GM12873 (cell line): ENCODE data around the gene ZDHHC8.

Source experiments
- TF ChIP-seq, protein P1 (sequence below): IDR thresholded peaks from 2 replicates; pipeline ENCODE4 v1.5.1; 2012; ENCODE audit warnings: low read depth, mild to moderate bottlenecking, moderate library complexity, low read length, control low read depth; ENCODE audit not compliant: insufficient read depth; ENCODE audit errors: missing control alignments

The ZDHHC8 gene

DNA sequence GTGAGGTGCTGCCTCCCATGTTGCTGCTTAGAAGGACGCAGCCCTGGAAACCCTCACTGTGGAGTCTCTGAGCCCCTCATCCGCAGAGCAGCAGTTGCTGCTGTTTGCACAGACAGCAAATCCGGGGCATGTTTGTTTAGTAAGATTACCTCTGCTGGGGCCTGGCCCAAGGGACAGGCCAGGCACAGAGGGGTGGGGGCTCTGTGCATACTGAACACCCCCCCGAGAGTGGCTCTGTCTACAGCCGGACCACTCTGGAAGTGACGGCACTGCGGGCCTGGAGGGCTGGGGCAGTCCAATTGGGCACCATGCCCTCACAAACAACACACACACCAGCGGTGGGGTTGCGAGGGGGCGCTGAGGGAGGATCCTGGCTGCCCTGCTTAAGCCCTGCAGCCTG lies 42.2 kb downstream of the ZDHHC8 start:
- TF ChIP-seq, protein P1, sequence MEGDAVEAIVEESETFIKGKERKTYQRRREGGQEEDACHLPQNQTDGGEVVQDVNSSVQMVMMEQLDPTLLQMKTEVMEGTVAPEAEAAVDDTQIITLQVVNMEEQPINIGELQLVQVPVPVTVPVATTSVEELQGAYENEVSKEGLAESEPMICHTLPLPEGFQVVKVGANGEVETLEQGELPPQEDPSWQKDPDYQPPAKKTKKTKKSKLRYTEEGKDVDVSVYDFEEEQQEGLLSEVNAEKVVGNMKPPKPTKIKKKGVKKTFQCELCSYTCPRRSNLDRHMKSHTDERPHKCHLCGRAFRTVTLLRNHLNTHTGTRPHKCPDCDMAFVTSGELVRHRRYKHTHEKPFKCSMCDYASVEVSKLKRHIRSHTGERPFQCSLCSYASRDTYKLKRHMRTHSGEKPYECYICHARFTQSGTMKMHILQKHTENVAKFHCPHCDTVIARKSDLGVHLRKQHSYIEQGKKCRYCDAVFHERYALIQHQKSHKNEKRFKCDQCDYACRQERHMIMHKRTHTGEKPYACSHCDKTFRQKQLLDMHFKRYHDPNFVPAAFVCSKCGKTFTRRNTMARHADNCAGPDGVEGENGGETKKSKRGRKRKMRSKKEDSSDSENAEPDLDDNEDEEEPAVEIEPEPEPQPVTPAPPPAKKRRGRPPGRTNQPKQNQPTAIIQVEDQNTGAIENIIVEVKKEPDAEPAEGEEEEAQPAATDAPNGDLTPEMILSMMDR: no peak

DNA sequence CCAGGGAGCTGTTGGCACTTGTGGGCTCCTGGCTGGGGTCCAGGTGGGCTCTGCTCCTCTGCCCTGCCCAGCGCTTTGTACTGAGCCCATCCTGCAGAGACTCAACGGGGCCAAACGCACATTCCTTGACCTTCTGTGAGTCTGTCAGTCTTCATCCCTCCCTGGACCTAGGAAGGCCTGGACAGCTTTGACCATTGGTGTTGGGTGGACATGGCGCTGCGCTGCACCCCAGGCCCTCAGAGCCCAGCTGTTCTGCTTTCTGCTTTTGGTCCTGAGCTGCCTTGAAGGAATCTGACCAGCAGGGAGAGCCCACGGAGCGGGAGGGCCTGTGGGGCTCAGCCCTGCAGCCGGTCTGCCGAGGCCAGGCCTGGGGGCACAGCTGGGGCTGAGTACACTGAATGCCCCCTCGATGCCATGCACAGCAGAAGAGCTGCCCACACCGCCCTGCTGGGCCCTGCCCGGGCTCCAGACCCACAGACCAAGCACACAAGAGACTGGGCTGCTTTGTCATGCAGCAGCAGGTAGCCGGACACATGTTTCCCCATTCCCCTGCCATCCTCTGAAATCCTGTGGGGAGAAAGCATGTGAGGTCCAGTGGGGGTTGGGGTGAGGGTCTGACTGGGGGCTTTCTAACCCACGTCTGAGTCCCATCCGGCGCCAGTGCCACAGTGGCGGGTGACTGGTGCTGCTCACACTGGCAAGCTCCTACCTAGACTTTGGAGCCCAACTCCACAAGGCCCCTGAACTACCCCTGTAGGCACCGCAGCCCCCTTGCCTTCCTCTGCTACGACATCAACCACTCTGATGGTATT lies 43.4 kb downstream of the ZDHHC8 start:
- TF ChIP-seq, protein P1: no peak

DNA sequence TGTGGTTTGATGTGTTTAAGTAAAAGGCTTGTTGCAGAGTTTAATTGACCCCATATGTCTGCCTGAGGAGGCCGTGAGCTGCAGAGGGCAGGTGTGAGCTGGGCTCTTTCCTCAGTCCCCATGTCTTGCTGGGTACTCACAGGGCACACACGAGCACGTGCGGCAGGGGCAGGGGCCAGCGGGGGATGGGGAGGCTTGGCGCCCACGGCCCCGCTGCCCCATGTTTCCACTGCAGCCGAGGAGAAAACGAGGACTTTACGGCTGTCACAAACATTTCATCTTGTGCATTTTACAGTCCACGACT lies 43.9 kb downstream of the ZDHHC8 start:
- TF ChIP-seq, protein P1: no peak

DNA sequence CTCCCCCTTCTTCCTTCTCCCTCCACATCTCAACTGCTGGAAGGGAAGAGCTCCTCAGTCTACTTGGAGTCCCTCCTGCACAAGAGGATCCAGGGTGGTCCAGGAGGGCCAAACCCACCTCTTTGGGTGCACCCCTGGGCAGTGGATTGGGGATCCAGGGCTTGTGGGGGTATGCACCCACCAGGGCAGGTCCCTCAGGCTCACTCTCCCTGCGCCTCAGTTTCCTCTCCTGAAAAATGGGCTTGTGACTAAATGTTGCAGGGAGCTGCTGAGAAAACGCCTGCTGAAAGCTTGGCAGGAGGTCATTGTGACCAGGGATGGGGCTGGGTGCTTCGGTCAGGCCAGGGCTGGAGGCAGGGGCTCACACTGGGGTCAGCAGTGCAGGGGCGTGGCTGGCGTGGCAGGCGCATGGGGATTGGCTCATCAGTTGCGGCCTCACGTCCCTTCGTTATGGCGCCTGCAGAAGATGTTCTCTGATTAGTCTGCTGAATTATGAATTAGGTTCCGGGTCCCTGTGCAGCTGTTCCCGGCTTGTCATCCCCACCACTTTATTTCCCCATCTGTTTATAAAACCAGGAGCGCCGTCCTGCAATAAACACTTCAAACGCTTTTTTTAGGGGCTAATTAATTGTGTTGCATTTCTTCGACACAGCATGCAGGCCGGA lies 44.9 kb downstream of the ZDHHC8 start:
- TF ChIP-seq, protein P1: no peak

DNA sequence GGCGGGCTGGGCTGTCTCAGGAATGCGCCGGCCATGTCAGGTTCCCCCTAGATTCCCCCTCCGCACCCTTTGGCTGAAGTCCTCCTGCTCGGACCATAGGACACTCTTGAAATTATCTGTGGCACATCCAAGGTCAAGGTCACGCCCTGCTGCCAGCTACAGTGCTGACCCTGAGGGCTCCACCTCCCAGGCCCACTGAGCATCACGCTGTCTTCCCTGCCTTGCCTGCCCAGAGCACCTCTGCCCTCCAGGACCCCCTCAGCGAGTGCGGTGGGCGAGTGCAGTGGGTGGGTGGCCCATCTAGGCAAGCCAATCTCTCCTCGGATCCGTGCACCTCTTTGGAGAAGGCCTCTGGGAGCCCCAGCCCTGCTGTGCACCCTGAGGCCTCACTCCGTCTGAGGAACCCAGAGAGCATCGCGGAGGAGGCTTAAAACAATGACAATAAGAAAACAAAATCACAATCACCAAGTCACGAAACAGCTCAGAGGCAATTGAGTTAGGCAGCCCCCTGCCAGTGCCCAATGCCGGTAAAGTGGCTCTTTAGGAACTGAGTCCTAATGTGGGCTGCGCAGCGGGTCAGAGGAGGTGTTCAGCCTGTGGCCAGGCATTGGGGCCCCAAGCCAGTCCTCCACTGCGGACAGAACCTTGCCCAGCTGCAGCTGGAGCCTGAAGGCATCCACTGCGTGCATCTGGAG lies 45.8 kb downstream of the ZDHHC8 start:
- TF ChIP-seq, protein P1: no peak

DNA sequence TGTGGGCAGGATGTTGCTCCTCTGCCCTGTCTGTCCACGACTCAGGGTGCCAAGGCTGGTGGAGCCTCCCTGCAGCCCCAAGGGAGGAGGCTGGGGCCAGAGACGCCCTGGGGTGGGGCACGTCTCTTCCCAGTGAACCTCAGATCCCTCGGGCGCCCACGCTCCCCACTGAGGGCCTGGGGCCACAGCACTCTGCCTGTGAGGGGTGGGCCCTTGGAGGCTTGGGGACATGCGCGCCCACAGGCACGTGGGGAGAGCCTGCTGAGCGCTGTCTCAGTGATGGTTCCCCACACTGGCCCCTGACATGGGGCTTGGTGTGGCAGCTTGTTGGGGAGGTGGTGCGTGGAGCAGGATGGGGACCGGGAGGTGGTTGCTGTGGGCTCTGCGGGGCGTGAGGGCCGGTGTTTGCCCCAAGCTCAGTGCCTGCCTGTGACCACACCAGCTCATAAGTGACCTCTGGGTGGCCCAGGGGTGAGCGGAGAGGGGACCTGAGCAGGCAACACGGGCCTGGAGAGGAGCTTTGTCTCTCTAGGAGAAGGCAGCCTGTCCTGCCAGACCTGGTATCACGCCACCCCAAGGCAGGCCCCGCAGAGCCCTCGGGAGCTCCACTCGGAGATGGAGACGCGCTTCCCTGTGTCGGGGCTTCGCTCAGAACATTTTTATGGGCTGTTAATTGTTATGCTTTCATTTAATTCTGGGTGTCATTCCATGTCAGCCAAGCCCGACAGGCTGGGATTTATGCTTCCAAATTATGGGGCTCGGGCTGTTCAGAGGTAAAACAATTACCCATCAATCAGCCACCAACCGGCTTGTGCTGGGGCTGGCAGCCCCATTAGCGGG lies 46.7 kb downstream of the ZDHHC8 start:
- TF ChIP-seq, protein P1: no peak
